Calu3 (cell line): ENCODE data around the gene SLC9A2. TPM values are rescaled to one million over a fixed set of nuclear protein-coding genes. Genes with fewer than 3 reads are reported as not detected.

Experiments used
- BruUV-seq: library from RNA; stranded (reverse); fragments of 400-500 nt; replicated peaks from 2 replicates; lab custom pipeline; 2021; lab: Mats Ljungman, UMichigan
- CTCF ChIA-PET: fragments of 300-600 bp; sonication (Branson Sonifier 250); formaldehyde crosslinking; loops from one replicate; lab custom pipeline; 2022; ENCODE audit warnings: antibody characterized with exemption; lab: Charles Lee
- DNase-seq: peaks from one replicate; pipeline ENCODE4 v3.0.0; 2022
- H3K27ac Mint-ChIP-seq: one replicate; pipeline ENCODE4 v1.8.0; 2022; ENCODE audit warnings: mixed read lengths; ENCODE audit not compliant: unreplicated experiment
- H3K27me3 Mint-ChIP-seq: one replicate; pipeline ENCODE4 v1.8.0; 2022; ENCODE audit warnings: mixed read lengths; ENCODE audit not compliant: unreplicated experiment
- H3K36me3 Mint-ChIP-seq: one replicate; pipeline ENCODE4 v1.8.0; 2022; ENCODE audit warnings: mild to moderate bottlenecking, moderate library complexity, mixed read lengths; ENCODE audit not compliant: insufficient read depth, unreplicated experiment
- H3K4me1 Mint-ChIP-seq: one replicate; pipeline ENCODE4 v1.8.0; 2022; ENCODE audit warnings: mild to moderate bottlenecking, low read depth, mixed read lengths; ENCODE audit not compliant: unreplicated experiment
- H3K4me3 Mint-ChIP-seq: one replicate; pipeline ENCODE4 v1.8.0; 2022; ENCODE audit warnings: mild to moderate bottlenecking, low read depth, moderate library complexity, mixed read lengths; ENCODE audit not compliant: unreplicated experiment
- H3K9me3 Mint-ChIP-seq: one replicate; pipeline ENCODE4 v1.8.0; 2022; ENCODE audit warnings: low read depth, mixed read lengths; ENCODE audit not compliant: unreplicated experiment
- CTCF ChIP-seq: fragments of 200-600 bp; IDR thresholded peaks from one replicate; pipeline ENCODE4 v1.8.0; 2022; ENCODE audit warnings: antibody characterized with exemption; ENCODE audit not compliant: unreplicated experiment
- intact Hi-C: fragments of 100-400 bp; cut with micrococcal nuclease; formaldehyde crosslinking; loops from one replicate; pipeline ENCODE4 v1.10.0; 2022; ENCODE audit not compliant: unreplicated experiment
- total RNA-seq: library from RNA; stranded (reverse); gene quantifications from 2 replicates; pipeline ENCODE4 v1.2.3, GENCODE V29; 2022

Gene SLC9A2
- total RNA-seq, 1 experiment from 2014 or later: 5.7 TPM

- Mint-ChIP-seq H3K9me3 (no peaks in the 10 kb centered on the region), H3K27ac (no peak overlapping the region), H3K27me3 (no peaks in the 10 kb centered on the region), H3K4me1 (peaks cover 14% of the 10 kb centered on the region), H3K4me3 (no peak overlapping the region), H3K36me3 (no peaks in the 10 kb centered on the region)
- intact Hi-C loops: no loop called here
- CTCF ChIA-PET: no interaction called here
- BruUV-seq: no TSS peak
- no peak for TF ChIP-seq CTCF
- DNase-seq: no peak
Measured at GRCh38 chr2:102597788-102598187, 21.6 kb upstream of the SLC9A2 start.

GRCh38 chr2:102599486-102599885 is 19.9 kb upstream of the SLC9A2 start:
- Mint-ChIP-seq H3K9me3 (no peaks in the 10 kb centered on the region), H3K27me3 (no peaks in the 10 kb centered on the region), H3K4me1 (peaks cover under 1% of the 10 kb centered on the region), H3K27ac (no peak overlapping the region), H3K4me3 (no peak overlapping the region), H3K36me3 (no peaks in the 10 kb centered on the region)
- no TSS peak for BruUV-seq
- no peak for DNase-seq
- CTCF ChIA-PET: interaction anchor here (1.1 kb wide), 1 partner anchor 16 kb away, joined by 3 read pairs; no protein-coding TSS in a partner anchor
- no peak for TF ChIP-seq CTCF
- intact Hi-C loops: no loop called here

- no peak for DNase-seq
- Mint-ChIP-seq H3K4me3 (no peak overlapping the region), H3K27me3 (no peaks in the 10 kb centered on the region), H3K4me1 (no peaks in the 10 kb centered on the region), H3K36me3 (no peaks in the 10 kb centered on the region), H3K9me3 (no peaks in the 10 kb centered on the region), H3K27ac (no peak overlapping the region)
- TF ChIP-seq CTCF: no peak
- CTCF ChIA-PET: interaction anchor here (0.8 kb wide), 1 partner anchor 8 kb away, joined by 3 read pairs; no protein-coding TSS in a partner anchor
- intact Hi-C loops: no loop called here
- BruUV-seq: no TSS peak
Measured at GRCh38 chr2:102601730-102602129, 17.6 kb upstream of the SLC9A2 start.

GRCh38 chr2:102603904-102604303 is 15.4 kb upstream of the SLC9A2 start:
- DNase-seq: peak; percentile 36
- Mint-ChIP-seq H3K36me3 (no peaks in the 10 kb centered on the region), H3K27me3 (no peaks in the 10 kb centered on the region), H3K4me3 (no peak overlapping the region), H3K9me3 (peaks cover 2% of the 10 kb centered on the region), H3K4me1 (no peaks in the 10 kb centered on the region), H3K27ac (no peak overlapping the region)
- TF ChIP-seq CTCF: no peak
- CTCF ChIA-PET: interaction anchor here (1.4 to 2.3 kb wide), 2 partner anchors 12 to 116 kb away, joined by 3 to 5 read pairs; no protein-coding TSS in a partner anchor
- intact Hi-C loops: no loop called here
- no TSS peak for BruUV-seq
